HL-60 (cell line): ENCODE measurements around the gene RNU4-1.

ENCODE experiments used
- DNase-seq, 2 experiments: peaks; one replicate each; pipeline ENCODE4 v3.0.0-alpha.2; 2010 to 2020; ENCODE audit warnings: low read depth in 1 of 2, low spot score in 1 of 2
- H3K27ac ChIP-seq: fragments of 250-450 bp; sonication (Bioruptor Pico); replicated peaks from 2 replicates; pipeline ENCODE4 v1.5.1; 2020; ENCODE audit warnings: mild to moderate bottlenecking, moderate library complexity
- H3K27me3 ChIP-seq: fragments of 250-450 bp; sonication (Bioruptor Pico); 2 replicates; pipeline ENCODE4 v1.5.1; 2021; ENCODE audit warnings: mild to moderate bottlenecking, moderate library complexity; ENCODE audit not compliant: insufficient read depth, poor library complexity, severe bottlenecking
- H3K4me3 ChIP-seq: replicated peaks from 2 replicates; pipeline ENCODE4 v1.5.1; 2011; ENCODE audit warnings: mild to moderate bottlenecking, control low read depth, low read length; ENCODE audit not compliant: insufficient read depth
- GABPA ChIP-seq: IDR thresholded peaks from 2 replicates; pipeline ENCODE4 v1.6.1; 2012; ENCODE audit warnings: low read depth
- POLR2AphosphoS5 ChIP-seq: IDR thresholded peaks from 2 replicates; pipeline ENCODE4 v1.6.1; 2012; ENCODE audit warnings: low read depth
- SPI1 ChIP-seq: IDR thresholded peaks from 2 replicates; pipeline ENCODE4 v1.6.1; 2012; ENCODE audit warnings: low read depth, mild to moderate bottlenecking, borderline replicate concordance
- TF ChIP-seq, protein P1 (sequence below): IDR thresholded peaks from one replicate; pipeline ENCODE4 v1.5.1; 2011; ENCODE audit warnings: low read length, control low read depth, inconsistent platforms; ENCODE audit not compliant: insufficient read depth
- TF ChIP-seq, protein P2 (sequence below): IDR thresholded peaks from 2 replicates; pipeline ENCODE4 v1.6.1; 2012; ENCODE audit warnings: low read depth; ENCODE audit not compliant: insufficient replicate concordance

Gene RNU4-1

DNA sequence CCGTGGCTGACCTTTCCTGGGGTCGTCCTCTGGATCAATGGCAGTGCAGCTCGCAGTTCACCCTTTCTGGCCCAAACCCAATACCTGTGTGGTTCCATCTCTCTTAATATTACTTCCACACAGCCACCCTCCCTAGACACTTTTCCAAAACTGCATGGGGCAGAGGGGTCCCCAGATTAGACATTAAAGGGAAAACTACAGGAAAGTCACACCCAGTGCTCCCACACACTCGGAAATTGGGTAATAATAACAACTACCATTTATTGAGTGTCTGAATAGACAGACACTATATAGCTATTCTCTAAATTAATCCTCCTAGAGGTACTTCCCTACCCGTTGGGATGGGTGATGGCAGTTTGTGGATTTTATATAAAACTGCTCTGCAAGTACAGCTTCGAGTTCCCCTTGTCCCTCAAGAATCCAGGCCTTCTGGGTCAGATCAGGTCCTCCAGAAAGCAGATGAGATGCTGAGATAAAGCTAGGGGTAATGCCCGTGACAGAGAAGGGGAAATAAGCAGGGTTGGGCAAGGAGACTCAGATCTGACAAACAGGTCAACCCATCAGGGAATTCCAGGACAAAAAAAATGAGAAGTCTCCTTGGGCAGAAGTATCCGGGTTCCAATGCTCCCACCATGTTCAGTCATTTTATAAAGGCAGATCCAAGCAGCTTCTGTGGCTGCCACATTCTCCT is 26.7 kb downstream of the RNU4-1 start:
- no peak overlapping the region for H3K4me3 ChIP-seq
- TF ChIP-seq, protein P1, sequence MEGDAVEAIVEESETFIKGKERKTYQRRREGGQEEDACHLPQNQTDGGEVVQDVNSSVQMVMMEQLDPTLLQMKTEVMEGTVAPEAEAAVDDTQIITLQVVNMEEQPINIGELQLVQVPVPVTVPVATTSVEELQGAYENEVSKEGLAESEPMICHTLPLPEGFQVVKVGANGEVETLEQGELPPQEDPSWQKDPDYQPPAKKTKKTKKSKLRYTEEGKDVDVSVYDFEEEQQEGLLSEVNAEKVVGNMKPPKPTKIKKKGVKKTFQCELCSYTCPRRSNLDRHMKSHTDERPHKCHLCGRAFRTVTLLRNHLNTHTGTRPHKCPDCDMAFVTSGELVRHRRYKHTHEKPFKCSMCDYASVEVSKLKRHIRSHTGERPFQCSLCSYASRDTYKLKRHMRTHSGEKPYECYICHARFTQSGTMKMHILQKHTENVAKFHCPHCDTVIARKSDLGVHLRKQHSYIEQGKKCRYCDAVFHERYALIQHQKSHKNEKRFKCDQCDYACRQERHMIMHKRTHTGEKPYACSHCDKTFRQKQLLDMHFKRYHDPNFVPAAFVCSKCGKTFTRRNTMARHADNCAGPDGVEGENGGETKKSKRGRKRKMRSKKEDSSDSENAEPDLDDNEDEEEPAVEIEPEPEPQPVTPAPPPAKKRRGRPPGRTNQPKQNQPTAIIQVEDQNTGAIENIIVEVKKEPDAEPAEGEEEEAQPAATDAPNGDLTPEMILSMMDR, result no peak
- TF ChIP-seq, protein P2, sequence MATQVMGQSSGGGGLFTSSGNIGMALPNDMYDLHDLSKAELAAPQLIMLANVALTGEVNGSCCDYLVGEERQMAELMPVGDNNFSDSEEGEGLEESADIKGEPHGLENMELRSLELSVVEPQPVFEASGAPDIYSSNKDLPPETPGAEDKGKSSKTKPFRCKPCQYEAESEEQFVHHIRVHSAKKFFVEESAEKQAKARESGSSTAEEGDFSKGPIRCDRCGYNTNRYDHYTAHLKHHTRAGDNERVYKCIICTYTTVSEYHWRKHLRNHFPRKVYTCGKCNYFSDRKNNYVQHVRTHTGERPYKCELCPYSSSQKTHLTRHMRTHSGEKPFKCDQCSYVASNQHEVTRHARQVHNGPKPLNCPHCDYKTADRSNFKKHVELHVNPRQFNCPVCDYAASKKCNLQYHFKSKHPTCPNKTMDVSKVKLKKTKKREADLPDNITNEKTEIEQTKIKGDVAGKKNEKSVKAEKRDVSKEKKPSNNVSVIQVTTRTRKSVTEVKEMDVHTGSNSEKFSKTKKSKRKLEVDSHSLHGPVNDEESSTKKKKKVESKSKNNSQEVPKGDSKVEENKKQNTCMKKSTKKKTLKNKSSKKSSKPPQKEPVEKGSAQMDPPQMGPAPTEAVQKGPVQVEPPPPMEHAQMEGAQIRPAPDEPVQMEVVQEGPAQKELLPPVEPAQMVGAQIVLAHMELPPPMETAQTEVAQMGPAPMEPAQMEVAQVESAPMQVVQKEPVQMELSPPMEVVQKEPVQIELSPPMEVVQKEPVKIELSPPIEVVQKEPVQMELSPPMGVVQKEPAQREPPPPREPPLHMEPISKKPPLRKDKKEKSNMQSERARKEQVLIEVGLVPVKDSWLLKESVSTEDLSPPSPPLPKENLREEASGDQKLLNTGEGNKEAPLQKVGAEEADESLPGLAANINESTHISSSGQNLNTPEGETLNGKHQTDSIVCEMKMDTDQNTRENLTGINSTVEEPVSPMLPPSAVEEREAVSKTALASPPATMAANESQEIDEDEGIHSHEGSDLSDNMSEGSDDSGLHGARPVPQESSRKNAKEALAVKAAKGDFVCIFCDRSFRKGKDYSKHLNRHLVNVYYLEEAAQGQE, result no peak
- TF ChIP-seq POLR2AphosphoS5, result no peak
- no peak for TF ChIP-seq GABPA
- no peak for TF ChIP-seq SPI1
- H3K27ac ChIP-seq, result no peak overlapping the region
- DNase-seq, result no peak
- H3K27me3 ChIP-seq, result peaks cover 31% of the 10 kb centered on the region

DNA sequence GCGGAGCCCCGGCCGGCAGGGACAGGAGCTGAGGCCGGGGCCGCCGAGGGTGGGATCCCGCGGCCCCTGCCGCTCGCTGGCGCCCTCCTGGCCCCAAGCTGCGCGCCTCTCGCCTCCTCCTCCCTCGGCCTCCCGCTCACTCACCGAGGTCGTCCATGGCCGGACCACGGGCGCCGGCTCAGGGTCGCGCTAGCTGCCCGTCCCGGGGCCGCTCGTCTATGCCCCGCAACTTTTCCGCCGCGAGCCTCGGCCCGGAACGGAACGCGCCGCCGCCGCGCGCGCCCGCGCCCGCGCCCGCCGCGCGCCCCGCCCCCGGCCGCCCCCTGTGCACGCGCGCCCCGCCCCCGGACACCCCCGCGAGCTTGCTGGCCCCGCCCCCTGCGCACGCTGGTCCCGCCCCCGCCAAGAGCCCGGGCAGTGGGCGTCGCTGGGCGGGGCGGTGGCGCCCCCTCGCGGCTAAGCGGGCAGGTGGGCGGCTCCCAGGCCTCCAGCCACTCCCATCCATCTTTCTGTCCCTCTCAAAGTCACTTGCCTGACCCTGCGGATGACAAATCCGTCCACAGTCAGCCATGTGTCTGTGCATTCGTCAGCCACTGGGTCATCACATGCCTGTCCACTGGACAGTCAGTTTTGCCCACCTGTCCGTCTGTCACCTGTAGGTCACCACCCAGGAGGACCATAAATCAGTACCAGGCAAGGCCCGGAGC is 27.4 kb downstream of the RNU4-1 start, which contains the start of gene PXN:
PXN (minus strand) TSS at position 258 of the 707 bp plus-strand sequence; CDS start at position 157, 101 bp downstream.
- TF ChIP-seq, protein P1, result peak; percentile 72
- no peak for TF ChIP-seq POLR2AphosphoS5
- Histone ChIP-seq H3K4me3 (peak within 1 kb of the TSS; percentile 39), H3K27me3 (peaks cover 31% of the 10 kb centered on the region), H3K27ac (no peak within 1 kb of the TSS)
- peak; percentile 50 to 54 for DNase-seq

DNA sequence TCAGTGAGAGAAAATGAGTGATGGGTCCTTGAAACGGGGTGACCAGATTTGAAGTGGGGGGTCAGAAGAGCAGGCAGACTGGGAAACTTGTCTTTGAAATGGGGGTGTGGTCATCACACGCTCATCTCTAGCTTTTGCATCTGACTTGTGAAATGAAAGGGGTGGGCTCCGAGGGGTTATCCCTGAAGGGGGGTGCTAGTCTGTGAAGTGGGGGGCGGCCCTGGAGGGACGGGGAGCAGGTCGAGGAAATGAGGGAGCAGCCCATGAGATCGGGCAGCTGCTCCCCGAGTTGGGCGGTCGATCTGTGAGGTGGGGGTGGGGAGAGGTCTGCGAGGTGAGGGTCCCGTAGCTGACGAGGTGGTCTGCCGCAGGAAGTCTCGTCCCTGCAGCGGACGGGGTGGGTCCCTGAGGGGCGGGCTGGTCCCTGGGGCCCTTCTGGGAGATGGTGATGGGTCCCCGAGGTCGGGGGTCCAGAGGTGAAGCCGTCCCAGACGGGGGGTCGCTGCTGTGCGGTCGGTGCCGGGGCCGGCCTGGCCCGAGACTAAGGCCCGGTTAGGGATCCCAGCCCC is 28.0 kb downstream of the RNU4-1 start:
- no peak overlapping the region for H3K27ac ChIP-seq
- DNase-seq, result no peak
- peaks cover 31% of the 10 kb centered on the region for H3K27me3 ChIP-seq
- peak overlapping the region; percentile 39 for H3K4me3 ChIP-seq
- TF ChIP-seq, protein P2, result no peak
- TF ChIP-seq, protein P1, result no peak
- no peak for TF ChIP-seq GABPA
- TF ChIP-seq SPI1, result no peak
- no peak for TF ChIP-seq POLR2AphosphoS5
